Astrocyte of the cerebellum (primary cell): ENCODE results near the gene ACYP1.

Source experiments
- DNase-seq: peaks from one replicate; pipeline ENCODE4 v3.0.0-alpha.2; 2011; ENCODE audit warnings: low read depth
- H3K4me3 ChIP-seq: 2 replicates; pipeline ENCODE4 v1.5.1; 2011; ENCODE audit warnings: mild to moderate bottlenecking, low read depth, low read length, moderate library complexity
- in situ Hi-C: cut with HindIII; loops from 2 replicates; pipeline ENCODE4 v1.10.0; 2017; ENCODE audit warnings: low sequenced_read_pairs
- TF ChIP-seq, protein P1 (sequence below): IDR thresholded peaks from 2 replicates; pipeline ENCODE4 v1.5.1; 2012; ENCODE audit warnings: low read length, low read depth, moderate library complexity, mild to moderate bottlenecking; ENCODE audit errors: missing control alignments

The ACYP1 gene

DNA sequence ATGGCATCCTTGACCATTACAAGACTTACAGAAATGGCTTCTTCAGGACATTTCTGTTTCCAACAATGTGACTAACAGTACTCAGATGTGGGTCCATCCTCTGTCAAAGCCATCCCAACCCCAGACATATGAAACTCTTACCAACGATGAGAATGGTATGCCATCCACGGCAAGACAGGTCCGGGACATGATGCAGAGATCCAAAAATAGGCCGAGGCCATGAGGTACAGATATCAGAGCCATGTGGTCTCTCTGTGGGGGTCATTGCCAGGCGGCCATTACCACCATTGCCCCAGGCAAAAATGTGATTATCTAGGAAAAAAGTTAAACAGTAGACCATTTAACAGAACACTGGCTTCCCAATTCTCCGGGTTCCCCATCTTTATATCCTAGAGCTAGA, 33.1 kb upstream of the ACYP1 start:
- in situ Hi-C loops = loop anchor here (25.0 kb wide), 1 partner anchor 185 kb away; the partner anchor contains the start of gene RPS6KL1
- no peak overlapping the region for H3K4me3 ChIP-seq
- TF ChIP-seq, protein P1, sequence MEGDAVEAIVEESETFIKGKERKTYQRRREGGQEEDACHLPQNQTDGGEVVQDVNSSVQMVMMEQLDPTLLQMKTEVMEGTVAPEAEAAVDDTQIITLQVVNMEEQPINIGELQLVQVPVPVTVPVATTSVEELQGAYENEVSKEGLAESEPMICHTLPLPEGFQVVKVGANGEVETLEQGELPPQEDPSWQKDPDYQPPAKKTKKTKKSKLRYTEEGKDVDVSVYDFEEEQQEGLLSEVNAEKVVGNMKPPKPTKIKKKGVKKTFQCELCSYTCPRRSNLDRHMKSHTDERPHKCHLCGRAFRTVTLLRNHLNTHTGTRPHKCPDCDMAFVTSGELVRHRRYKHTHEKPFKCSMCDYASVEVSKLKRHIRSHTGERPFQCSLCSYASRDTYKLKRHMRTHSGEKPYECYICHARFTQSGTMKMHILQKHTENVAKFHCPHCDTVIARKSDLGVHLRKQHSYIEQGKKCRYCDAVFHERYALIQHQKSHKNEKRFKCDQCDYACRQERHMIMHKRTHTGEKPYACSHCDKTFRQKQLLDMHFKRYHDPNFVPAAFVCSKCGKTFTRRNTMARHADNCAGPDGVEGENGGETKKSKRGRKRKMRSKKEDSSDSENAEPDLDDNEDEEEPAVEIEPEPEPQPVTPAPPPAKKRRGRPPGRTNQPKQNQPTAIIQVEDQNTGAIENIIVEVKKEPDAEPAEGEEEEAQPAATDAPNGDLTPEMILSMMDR = no peak
- no peak for DNase-seq

DNA sequence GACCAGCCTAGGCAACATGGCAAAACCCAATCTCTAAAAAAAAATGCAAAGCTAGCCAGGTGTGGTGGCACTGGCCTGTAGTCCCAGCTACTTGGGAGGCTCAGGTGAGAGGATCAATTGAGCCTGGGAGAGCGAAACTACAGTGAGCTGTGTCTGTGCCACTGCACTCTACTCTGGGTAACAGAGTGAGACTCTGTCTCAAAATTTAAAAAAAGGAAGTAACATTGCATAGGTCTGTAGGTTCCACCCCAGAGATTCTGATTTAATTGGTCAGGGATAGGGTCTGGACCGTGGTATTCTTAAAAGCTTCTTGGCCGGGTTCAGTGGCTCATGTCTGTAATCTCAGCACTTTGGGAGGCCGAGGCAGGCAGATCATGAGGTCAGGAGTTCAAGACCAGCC, 31.9 kb upstream of the ACYP1 start:
- TF ChIP-seq, protein P1 = no peak
- in situ Hi-C loops = loop anchor here (25.0 kb wide), 1 partner anchor 183 kb away; the partner anchor contains the start of gene RPS6KL1
- DNase-seq = no peak
- H3K4me3 ChIP-seq = no peak overlapping the region

DNA sequence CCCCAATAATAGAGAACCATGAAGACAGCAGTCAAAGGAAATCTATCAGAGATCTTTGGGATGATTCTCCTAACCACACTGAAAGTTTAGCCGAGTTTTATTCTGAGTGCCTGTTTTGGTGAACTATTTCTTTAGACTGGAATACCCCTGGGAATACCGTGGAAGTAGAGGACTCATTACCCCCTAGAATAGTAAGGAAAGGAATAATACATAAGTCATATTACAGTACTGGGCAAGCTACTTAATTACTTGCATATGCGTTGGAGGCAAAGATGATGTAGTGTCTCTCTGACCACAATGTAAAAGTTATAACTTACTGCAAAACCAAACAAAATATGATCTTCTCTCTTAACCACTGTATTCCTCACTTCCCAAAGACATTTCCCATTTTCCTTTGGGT, 31.1 kb upstream of the ACYP1 start:
- no peak overlapping the region for H3K4me3 ChIP-seq
- TF ChIP-seq, protein P1 = no peak
- no peak for DNase-seq
- in situ Hi-C loops = loop anchor here (25.0 kb wide), 1 partner anchor 183 kb away; the partner anchor contains the start of gene RPS6KL1

DNA sequence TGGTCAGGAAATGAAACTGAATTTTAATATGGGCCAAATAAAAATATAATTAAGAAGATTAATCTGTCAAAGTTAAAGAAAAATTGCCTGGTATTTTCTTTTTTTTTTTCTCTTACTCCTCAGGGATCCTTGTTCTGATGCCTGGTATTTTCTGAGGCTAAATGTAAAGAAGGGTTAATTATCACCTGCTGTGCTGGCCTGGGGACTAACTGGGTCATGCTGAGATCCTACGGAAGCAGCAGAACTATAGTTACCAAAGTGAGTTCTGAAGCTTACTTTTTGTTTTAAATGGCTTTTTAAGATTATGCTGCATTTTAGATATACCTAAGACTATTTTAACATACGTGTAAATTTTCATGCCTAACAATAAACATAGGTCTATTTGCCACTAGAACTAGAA, 28.9 kb upstream of the ACYP1 start:
- H3K4me3 ChIP-seq = no peak overlapping the region
- in situ Hi-C loops = loop anchor here (25.0 kb wide), 1 partner anchor 180 kb away; the partner anchor contains the start of gene RPS6KL1
- TF ChIP-seq, protein P1 = no peak
- DNase-seq = no peak

DNA sequence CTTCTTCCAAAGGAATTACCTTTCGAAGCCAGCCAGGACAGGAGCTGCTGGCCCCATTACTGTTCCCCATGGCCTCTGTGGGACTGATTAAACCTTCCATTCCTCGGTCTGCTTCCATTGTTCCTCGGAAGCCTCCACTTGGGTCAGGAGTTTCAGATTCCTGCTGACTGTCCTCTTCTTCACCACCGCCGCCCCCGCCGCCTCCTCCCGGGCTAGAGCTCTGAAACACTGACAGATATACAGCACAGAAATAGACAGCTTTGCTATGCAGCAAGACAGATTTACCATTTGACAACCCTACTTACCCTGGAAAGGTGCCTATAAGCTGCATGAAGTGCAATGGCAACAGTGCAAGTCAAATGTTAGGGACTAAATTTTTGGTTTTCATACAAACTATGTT, 27.4 kb upstream of the ACYP1 start:
- TF ChIP-seq, protein P1 = no peak
- in situ Hi-C loops = loop anchor here (25.0 kb wide), 1 partner anchor 179 kb away; the partner anchor contains the start of gene RPS6KL1
- no peak for DNase-seq
- no peak overlapping the region for H3K4me3 ChIP-seq

DNA sequence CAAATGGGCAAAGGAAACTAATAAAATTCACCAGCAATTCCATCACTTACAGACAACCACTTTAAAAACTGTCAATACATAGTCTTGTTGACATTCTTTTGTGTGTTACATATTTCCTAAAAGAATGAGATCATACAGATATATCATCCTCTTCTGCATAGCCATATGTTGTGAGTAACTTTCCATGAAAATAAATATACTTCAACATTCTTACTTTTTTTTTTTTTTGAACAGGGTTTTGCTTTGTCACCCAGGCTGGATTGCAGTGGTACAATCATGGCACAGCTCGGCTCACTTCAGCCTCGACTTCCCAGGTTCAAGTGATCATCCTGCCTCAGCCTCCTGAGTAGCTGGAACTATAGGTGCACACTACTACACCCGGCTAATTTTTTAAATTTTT, 26.5 kb upstream of the ACYP1 start:
- TF ChIP-seq, protein P1 = no peak
- no peak for DNase-seq
- H3K4me3 ChIP-seq = no peak overlapping the region
- in situ Hi-C loops = loop anchor here (25.0 kb wide), 1 partner anchor 178 kb away; the partner anchor contains the start of gene RPS6KL1
